Transverse colon (tissue), 4 donors: ENCODE measurements around the gene CD6. TPM values are rescaled to one million over a fixed set of nuclear protein-coding genes. Genes with fewer than 3 reads are reported as not detected.

Source experiments
- DNase-seq: peaks from one replicate; pipeline ENCODE4 v3.0.0-alpha.2; 2019
- H3K27ac ChIP-seq, 4 donors: fragments of 200-600 bp; sonication (generic); 2 replicates each; pipeline ENCODE4 v1.5.1; 2016 to 2018; ENCODE audit warnings: inconsistent platforms in 4 of 4
- H3K27me3 ChIP-seq: fragments of 200-600 bp; sonication (generic); 2 replicates; pipeline ENCODE4 v1.5.1; 2017; ENCODE audit warnings: inconsistent platforms
- H3K36me3 ChIP-seq, 4 donors: fragments of 200-600 bp; sonication (generic); 2 replicates each; pipeline ENCODE4 v1.5.1; 2017 to 2019; ENCODE audit warnings: inconsistent platforms in 4 of 4
- H3K4me1 ChIP-seq, 4 donors: fragments of 200-600 bp; sonication (generic); 2 replicates each; pipeline ENCODE4 v1.5.1; 2017 to 2020; ENCODE audit warnings: inconsistent platforms in 4 of 4
- H3K4me3 ChIP-seq, 4 donors: fragments of 200-600 bp; sonication (generic); 1 replicate in 1 of 4; 2 replicates in 3 of 4; pipeline versions ENCODE4 v1.5.1 to v1.6.1; 2017 to 2019; ENCODE audit warnings: inconsistent platforms in 4 of 4
- H3K9me3 ChIP-seq, 2 donors: fragments of 200-600 bp; sonication (generic); 2 replicates each; pipeline ENCODE4 v1.5.1; 2017 to 2019; ENCODE audit warnings: inconsistent platforms in 2 of 2
- EP300 ChIP-seq: sonication (generic); formaldehyde crosslinking; IDR thresholded peaks from one replicate; pipeline ENCODE4 v1.6.1; 2017; ENCODE audit warnings: antibody characterized with exemption, low read depth
- POLR2A ChIP-seq: fragments of 450-650 bp; IDR thresholded peaks from one replicate; pipeline ENCODE4 v1.6.1; 2016; ENCODE audit warnings: antibody characterized with exemption, mild to moderate bottlenecking, moderate library complexity
- POLR2AphosphoS5 ChIP-seq, 3 donors: sonication (generic); formaldehyde crosslinking; IDR thresholded peaks; one replicate each; pipeline ENCODE4 v1.6.1; 2016; ENCODE audit warnings: antibody characterized with exemption in 3 of 3
- WGBS, 2 donors: methylation state at CpG; one replicate each; pipeline ENCODE4 v1.1.5; 2018; ENCODE audit warnings: low coverage in 1 of 2; 5-methylcytosine and 5-hydroxymethylcytosine counted together
- in situ Hi-C, 4 donors: fragments of 200-750 bp; cut with MboI; loops; one replicate each; pipeline versions ENCODE4 v1.15.0 to v1.15.1; 2017; ENCODE audit warnings: low sequenced_read_pairs in 3 of 4, low pct_ligation_motif_present in 1 of 4, low pct_unique_long_range_greater_than_20kb in 1 of 4
- intact Hi-C: fragments of 100-400 bp; cut with DNase I; formaldehyde crosslinking; loops from one replicate; pipeline ENCODE4 v1.15.1; 2023; ENCODE audit warnings: low total_unique reads
- total RNA-seq, 4 donors: library from RNA; depleted of rRNA; stranded (reverse); fragments of >200 nt; gene quantifications; one replicate each; pipeline ENCODE4 v1.1.0, GENCODE V29; 2016
- TF ChIP-seq, protein P1 (sequence below), 5 experiments: fragments of 200-600 bp in 3 of 5; fragments of 450-650 bp in 2 of 5; sonication (generic) in 3 of 5; IDR thresholded peaks; 1 replicate in 2 of 5; 2 replicates in 3 of 5; pipeline ENCODE4 v1.5.1; 2016 to 2017; ENCODE audit warnings: antibody characterized with exemption in 5 of 5, inconsistent platforms in 3 of 5, mild to moderate bottlenecking in 2 of 5, moderate library complexity in 1 of 5

CD6 gene
- total RNA-seq, 4 donors from 2014 or later, result 1.9 to 4.3 (median 3.0) TPM; not detected in 1

DNA sequence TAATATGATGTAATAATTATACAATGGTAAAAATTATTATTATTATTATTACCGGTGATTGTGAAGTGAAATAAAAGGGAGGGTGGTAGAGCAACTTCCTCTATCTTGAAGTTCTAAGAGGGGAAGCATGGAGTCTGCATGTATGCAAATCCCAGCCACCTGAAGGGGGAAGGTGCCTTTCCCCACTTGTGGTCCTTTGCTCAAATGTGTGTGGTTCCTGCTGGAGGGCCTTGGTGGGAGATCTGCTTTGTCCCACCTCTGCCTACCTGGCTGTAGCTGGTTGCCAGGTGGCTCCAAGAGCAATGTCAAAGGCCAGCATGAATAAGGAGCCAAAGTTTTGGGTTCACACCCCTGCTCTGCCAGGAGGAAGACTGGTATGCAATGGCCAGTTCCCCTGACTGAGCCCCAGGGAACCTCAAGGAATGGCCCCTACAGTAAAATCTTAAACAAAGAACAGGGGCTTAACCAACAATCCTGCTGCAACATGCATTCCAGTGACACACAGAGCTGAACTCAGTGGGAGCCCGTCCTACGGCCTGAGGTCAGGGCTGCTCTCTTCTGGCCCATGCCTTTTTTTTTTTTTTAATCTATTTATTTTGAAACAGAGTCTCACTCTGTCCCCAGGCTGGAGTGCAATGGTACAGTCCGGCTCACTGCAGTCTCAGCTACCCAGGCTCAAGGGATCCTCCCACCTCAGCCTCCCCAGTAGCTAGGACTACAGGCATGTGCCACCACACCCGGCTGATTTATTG is 38.7 kb upstream of the CD6 start:
- DNase-seq, result no peak
- H3K36me3 ChIP-seq, result no peaks in the 10 kb centered on the region
- H3K9me3 ChIP-seq, result no peaks in the 10 kb centered on the region
- no peaks in the 10 kb centered on the region for H3K4me1 ChIP-seq
- TF ChIP-seq POLR2AphosphoS5 (IDR thresholded peaks at IDR 0.05) (no peak), EP300 (no peak), POLR2A (no peak)
- intact Hi-C loops, result no loop called here
- H3K4me3 ChIP-seq, result no peak overlapping the region
- in situ Hi-C loops, result no loop called here
- no peak overlapping the region for H3K27ac ChIP-seq
- 72 to 79% methylated on average over 2 to 5 of the region's 5 CpGs for WGBS, 2 donors
- H3K27me3 ChIP-seq, result no peaks in the 10 kb centered on the region

DNA sequence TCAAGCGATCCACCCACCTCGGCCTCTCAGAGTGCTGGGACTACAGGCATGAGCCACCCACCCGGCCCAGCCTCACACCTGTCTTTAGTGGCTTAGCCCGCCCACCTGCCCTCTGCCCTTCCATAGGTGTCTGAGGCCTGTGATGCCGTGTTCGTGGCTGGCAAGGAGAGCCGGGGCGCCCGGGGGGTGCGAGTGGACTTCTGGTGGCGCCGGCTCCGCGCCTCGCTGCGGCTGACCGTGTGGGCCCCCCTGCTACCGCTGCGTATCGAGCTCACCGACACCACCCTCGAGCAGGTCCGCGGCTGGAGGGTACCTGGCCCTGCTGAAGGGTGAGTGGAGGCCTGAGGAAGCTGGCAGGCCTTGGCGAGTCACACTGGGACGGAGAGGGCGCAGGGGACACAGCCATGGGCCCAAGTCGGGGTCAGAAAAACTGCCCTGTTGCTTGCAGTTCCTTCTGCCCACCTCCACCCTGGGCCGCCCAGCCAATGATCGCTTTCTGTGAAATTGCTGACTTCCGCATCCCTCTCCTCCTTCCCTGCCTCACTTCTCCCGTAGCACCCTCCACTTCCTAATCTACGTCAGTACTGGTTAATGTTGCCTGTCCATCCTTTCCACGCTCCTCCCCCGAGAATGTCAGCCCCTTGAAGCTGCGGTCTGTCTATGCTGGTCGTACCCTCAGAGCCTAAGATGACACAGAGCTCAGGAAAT is 37.9 kb upstream of the CD6 start:
- TF ChIP-seq EP300 (no peak), POLR2A (no peak), POLR2AphosphoS5 (IDR thresholded peaks at IDR 0.05) (no peak)
- TF ChIP-seq, protein P1, sequence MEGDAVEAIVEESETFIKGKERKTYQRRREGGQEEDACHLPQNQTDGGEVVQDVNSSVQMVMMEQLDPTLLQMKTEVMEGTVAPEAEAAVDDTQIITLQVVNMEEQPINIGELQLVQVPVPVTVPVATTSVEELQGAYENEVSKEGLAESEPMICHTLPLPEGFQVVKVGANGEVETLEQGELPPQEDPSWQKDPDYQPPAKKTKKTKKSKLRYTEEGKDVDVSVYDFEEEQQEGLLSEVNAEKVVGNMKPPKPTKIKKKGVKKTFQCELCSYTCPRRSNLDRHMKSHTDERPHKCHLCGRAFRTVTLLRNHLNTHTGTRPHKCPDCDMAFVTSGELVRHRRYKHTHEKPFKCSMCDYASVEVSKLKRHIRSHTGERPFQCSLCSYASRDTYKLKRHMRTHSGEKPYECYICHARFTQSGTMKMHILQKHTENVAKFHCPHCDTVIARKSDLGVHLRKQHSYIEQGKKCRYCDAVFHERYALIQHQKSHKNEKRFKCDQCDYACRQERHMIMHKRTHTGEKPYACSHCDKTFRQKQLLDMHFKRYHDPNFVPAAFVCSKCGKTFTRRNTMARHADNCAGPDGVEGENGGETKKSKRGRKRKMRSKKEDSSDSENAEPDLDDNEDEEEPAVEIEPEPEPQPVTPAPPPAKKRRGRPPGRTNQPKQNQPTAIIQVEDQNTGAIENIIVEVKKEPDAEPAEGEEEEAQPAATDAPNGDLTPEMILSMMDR (IDR thresholded peaks at IDR 0.05), result no peak
- 88 to 91% methylated on average over 5 to 37 of the region's 37 CpGs for WGBS, 2 donors
- no peak overlapping the region for H3K4me3 ChIP-seq
- intact Hi-C loops (no loop called here), in situ Hi-C loops (no loop called here)
- no peaks in the 10 kb centered on the region for H3K36me3 ChIP-seq
- DNase-seq, result no peak
- H3K27me3 ChIP-seq, result no peaks in the 10 kb centered on the region
- H3K4me1 ChIP-seq, result no peaks in the 10 kb centered on the region
- H3K27ac ChIP-seq, result no peak overlapping the region
- H3K9me3 ChIP-seq, result no peaks in the 10 kb centered on the region

DNA sequence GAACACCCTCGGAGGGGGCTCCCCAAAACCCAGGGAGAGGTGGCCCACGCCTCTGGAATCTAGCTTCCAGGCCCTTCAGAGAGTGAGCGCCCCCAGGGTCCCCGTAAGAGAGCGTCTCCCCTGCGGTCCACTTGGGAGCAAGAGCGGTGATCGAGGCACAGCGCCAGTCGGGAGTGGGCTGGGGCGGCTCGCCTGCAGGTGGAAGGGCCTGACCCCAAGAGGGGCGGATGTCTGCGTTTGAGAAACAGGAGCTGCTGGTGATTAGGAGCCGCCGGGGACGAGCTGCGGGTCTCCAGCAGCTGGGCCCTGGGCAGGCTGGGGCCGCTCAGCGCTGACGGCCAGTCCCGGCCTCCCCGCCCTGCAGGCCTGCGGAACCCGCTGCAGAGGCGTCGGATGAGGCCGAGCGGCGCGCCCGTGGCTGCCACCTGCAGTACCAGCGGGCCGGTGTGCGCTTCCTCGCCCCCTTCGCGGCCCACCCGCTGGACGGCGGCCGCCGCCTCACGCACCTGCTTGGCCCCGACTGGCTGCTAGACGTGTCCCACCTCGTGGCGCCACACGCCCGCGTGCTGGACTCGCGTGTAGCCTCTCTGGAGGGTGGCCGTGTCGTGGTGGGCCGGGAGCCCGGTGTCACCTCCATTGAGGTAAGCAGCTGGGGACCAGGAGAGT is 37.2 kb upstream of the CD6 start:
- H3K36me3 ChIP-seq, result no peaks in the 10 kb centered on the region
- no peak for DNase-seq
- in situ Hi-C loops, result no loop called here
- TF ChIP-seq, protein P1 (IDR thresholded peaks at IDR 0.05), result no peak
- no peak for TF ChIP-seq POLR2AphosphoS5 (IDR thresholded peaks at IDR 0.05)
- no peak for TF ChIP-seq EP300
- TF ChIP-seq POLR2A, result no peak
- H3K9me3 ChIP-seq, result no peaks in the 10 kb centered on the region
- no peaks in the 10 kb centered on the region for H3K4me1 ChIP-seq
- no peak overlapping the region for H3K4me3 ChIP-seq
- 92% methylated on average over 34 of the region's 57 CpGs; no CpG with 5 or more reads in 1 of the 2 donors for WGBS, 2 donors
- intact Hi-C loops, result no loop called here
- H3K27me3 ChIP-seq, result no peaks in the 10 kb centered on the region
- H3K27ac ChIP-seq, result no peak overlapping the region

DNA sequence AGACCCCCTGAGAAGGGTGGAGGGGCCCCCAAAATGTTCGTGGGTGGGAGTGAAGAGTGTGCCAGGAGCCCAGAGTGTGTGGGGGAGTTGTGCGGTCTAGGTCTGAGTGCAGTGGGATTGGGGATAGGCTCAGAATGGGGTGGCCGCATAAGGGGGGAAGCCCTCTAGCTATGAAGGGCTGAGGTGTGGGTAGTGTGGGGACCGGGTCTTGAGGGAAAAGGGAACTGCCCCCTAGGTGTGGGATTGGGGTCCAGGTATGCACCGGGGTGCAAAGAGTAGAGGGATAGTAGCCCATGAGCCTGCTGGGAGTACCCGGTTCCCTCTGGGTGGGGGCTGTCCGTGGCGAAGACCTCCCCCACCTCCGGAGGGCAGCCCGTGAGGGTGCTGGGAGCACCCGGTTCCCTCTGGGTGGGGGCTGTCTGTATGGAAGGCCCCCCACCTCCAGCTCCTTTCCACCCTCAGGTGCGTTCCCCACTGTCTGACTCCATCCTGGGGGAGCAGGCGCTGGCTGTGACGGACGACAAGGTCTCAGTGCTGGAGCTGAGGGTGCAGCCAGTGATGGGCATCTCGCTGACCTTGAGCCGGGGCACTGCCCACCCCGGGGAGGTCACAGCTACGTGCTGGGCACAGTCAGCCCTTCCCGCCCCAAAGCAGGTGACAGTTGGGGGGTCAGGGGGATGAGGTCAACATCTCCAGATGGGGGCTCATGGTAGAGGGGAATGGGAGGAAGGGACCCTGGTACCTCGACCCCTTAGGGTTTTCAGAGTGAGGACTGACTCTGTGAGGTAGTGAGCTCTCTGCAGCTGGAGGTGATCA is 36.5 kb upstream of the CD6 start:
- TF ChIP-seq, protein P1 (IDR thresholded peaks at IDR 0.05), result no peak
- TF ChIP-seq POLR2A (no peak), POLR2AphosphoS5 (IDR thresholded peaks at IDR 0.05) (no peak), EP300 (no peak)
- no peaks in the 10 kb centered on the region for H3K27me3 ChIP-seq
- H3K27ac ChIP-seq, result no peak overlapping the region
- H3K4me1 ChIP-seq, result no peaks in the 10 kb centered on the region
- intact Hi-C loops, result no loop called here
- no peaks in the 10 kb centered on the region for H3K9me3 ChIP-seq
- no peak for DNase-seq
- in situ Hi-C loops, result no loop called here
- no peaks in the 10 kb centered on the region for H3K36me3 ChIP-seq
- 87% methylated on average over 21 of the region's 21 CpGs; no CpG with 5 or more reads in 1 of the 2 donors for WGBS, 2 donors
- H3K4me3 ChIP-seq, result no peak overlapping the region
